Activated T-helper 1 cell treated with anti-CD3 and anti-CD28 coated beads, Interleukin-2, amount 50 U/mL, for 16 hours (primary cell): ENCODE results near the gene RNF220.

Experiments used
- DNase-seq, 2 donors: peaks; one replicate each; pipeline ENCODE4 v3.0.0-alpha.2; 2020; ENCODE audit warnings: low read depth in 1 of 2, low spot score in 1 of 2

RNF220 gene

GRCh38 chr1:44631647-44632539 is 226.8 kb downstream of the RNF220 start:
- DNase-seq: peak; percentile 78 to 82

DNA sequence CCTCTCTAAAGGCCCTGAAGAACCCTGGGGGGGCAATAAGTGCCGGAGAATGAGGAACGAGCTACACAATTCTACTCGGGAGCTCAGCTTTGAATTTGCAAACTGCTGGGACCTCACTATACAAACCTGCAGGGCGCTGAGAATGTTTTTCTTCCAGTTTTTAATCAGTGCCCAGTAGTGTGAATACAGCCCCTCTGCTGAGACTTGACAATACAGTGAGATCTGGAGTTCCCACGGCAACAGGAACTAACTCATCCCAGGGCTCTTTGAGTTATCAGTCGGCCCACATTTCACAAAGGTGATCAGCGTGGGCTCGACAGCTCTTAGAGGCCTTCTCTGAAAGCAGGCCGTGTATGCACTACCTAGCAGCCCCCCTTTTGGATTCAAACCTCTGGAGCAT is 227.5 kb downstream of the RNF220 start:
- DNase-seq: no peak

DNA sequence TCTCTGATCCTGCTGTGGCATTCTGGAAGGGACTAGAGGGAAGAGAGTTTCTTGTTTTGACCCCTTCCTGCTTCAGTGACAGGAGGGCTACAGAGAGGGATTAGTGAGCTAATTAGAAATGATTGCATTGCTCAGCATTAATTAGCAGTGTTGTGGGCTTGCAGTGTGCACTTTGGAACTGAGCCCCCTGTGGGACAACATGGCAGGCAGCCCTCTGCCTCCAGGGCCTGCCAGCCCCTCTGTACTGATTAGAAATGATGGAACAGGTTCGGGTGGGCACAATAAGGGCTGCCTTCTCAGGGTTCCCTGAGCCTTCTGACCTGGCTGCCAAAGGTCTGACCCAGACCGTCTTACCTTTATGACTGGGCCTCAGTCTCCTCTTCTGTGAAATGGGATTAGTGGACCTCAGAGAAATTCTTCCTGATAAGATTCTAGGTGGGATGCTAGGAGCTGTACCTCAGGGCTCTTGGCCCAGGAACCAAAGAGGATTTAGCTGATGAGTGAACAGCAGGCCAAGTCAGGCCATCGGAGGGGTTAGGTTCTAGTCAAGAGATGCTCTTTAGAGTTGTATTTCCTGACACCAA is 229.6 kb downstream of the RNF220 start:
- DNase-seq: no peak

DNA sequence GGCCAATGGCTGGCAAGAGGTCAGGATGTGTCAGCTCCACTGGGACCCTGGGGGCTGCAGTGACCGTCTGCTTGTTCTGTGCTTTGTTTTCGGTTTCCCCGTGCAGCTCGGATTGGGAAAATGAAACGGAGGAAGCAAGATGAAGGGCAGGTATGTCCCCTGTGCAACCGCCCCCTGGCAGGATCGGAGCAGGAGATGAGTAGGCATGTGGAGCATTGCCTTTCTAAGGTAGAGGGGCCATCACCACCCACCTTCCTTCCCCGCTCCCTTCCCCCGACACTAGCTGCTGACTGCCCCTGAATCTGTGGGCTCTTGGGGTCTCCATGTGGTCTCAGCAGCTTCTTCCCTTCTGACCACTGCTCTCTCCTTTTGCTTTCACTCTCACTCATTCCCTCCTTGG is 230.4 kb downstream of the RNF220 start:
- no peak for DNase-seq

GRCh38 chr1:44636083-44636687 is 231.1 kb downstream of the RNF220 start:
- DNase-seq: no peak

DNA sequence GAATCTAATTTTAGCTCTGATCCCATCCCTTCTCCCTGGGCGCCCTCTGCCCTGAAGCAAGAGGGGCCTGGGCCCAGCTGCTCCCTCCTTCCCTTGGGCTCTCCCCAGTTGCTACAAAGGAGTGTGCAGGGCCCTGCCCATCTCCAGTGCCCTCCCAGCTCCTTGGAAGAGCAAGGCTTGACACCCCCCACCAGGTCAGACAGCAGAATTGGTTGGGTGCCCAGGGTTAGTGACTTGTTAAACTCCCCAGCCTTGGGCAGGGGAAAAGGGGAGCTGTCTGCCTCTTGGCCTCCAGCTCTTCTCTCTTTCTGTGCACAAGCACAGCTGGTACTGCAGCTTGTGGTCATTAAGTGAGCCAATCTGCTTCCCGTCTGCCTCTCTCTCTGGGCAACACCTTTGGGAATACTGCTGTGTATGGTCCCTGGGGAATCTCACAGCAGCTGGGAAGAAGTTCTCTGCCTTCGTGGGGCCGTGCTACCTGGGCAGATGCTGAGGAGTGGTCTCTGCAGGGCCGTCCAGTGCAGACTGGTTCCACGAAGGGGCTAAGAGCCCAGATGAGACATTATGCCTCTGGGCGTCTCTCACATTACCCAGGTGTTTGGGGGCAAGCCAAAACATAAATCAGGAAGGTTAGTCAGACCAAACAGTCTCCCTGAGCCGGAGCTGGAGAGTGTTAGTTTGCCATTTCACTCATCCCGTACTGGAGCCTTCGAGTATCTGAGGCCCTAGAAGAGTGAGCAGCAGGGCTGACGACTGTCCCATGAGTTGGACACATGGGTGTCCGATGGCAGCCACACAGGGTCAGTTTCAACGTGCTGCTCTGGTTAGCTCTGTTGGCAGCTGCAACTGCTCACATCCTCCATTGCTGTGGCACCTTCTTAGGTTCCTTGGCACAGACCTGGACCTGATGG is 231.9 kb downstream of the RNF220 start:
- DNase-seq: no peak

DNA sequence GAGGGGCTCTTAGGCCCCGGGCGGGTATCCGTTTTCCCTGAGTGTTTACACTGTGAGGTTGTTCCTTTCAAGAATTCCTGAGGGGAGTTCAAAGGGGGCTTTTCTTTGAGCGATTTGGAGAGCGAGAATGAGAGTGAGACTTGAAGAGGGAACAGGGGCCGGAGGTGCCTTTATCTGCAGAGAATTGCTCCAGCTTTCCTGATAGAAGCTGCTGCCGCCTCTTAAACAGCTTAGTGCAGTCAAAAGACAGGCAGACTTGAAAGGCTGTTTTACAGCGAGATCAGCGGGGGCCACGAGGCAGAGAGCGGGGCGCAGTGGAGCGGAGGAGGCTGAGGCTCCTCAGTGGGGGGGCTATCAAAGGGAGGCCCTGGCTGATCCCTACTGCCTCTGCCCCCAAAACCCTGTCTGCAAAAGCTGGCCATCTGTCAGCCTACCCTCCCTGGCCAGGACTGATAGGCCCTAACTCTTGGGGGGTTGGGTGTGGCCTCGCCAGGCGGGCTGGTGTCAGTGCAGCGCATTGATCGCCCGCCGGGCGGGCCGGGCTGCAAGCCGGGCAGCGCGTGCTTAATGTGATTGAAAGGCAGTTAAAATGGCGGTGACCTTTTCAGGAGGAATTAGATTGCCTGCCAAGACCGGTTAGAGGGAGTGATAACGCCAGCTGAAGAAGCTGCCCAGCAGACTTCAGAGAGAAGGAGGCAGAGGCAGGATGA is 232.8 kb downstream of the RNF220 start:
- no peak for DNase-seq

DNA sequence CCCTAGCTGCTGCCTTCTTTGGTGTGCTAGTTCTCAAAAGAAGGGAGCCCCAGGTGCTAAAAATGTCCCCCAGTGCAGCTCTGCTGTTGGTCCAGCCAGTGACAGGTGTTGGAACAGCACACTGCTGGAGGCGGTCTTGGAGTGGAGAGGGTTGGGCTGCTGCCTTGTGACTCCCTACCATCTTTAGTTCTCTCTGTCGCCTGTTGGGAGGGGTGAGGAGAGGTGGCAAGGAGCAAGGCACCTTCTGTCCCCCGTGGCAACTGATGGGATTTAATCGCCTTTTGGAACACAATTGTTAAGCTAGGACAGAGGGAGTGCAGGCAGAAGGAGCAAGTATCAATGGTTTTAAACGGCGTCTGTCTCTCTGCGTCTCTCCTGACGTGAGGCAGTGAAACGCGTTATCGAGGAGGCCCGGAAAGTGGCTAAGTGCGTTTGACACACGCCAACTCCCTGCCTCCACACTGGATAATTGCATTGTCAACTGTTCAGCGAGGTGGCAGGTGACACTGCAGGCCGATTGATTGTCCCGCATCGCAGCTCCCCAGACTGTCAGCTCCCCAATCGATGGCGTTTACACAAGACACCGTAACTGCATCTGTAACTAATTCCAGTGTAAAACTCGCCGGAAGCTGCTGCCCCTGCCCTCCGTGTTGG is 235.3 kb downstream of the RNF220 start:
- DNase-seq: no peak

GRCh38 chr1:44641126-44642102 is 236.4 kb downstream of the RNF220 start:
- no peak for DNase-seq

GRCh38 chr1:44642255-44642654 is 237.2 kb downstream of the RNF220 start:
- no peak for DNase-seq

DNA sequence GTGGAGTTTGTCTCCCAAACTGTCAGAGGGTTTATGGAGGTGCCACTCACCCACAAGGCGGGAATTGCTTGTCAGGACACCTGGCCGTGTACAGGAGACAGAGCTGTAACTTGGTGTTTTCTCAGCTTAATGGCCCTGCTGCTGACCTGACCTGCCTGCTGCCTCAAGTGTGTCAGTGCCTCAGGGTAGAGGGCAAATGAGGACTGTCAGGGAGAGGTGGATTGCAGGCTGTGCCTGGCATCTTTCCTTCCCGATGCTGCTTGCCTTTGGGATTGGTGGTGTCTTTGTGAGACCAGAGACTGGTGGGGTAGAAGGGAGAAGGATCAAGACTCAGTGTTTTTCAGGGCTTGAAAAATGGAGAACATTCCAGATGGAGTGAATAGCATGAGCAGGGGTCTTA is 237.9 kb downstream of the RNF220 start:
- no peak for DNase-seq

DNA sequence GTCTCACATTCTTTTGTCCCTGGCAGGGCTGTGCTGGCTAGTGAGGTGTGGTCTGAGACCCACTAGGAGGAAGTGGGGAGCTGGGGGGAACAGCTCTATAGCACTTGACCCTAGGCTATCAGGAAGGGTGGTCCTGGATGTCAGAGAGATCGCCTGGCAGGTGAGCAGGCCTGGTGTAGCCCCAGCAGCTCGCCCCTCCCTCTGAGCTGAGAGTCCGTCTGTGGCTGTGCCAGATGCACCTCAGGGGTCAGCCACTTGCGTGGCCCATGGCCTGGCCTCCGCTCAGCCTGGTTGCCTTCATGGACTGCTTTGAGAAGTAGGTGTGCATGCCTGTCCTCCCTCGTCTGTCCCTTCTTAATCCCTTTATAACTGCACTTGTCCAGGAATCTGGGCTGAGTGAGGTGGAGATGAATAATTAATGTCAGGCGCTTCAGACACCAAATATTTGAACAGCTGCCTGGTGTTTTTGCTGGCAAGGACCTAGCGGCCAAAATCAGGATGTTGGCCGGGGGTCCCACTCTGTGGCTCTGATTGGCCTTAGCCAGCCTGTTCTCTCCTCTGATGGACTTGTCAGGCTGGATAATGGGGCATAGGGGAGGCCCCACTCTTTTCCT is 238.8 kb downstream of the RNF220 start:
- DNase-seq: no peak

DNA sequence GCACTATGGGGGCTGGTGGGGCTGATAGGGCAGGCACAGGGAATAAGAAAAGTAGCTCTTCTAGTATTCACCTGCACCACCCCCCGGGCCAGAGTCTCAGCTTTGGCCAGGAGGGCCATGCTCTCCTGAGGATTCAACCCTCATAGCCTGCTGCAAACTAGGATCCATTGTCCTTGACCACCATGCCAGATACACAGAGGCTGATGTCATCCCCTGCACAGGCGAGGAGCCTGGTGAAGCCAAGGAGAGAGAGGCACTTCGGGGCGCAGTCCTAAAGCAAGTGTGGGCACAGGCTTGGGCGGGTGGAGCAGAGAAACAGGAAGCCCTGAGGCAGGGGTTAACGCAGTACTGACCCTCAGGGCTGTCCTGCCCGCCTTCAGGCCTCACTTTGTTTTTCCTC is 239.8 kb downstream of the RNF220 start:
- DNase-seq: no peak

- DNase-seq: no peak
Measured at GRCh38 chr1:44645476-44646244, 240.6 kb downstream of the RNF220 start.

DNA sequence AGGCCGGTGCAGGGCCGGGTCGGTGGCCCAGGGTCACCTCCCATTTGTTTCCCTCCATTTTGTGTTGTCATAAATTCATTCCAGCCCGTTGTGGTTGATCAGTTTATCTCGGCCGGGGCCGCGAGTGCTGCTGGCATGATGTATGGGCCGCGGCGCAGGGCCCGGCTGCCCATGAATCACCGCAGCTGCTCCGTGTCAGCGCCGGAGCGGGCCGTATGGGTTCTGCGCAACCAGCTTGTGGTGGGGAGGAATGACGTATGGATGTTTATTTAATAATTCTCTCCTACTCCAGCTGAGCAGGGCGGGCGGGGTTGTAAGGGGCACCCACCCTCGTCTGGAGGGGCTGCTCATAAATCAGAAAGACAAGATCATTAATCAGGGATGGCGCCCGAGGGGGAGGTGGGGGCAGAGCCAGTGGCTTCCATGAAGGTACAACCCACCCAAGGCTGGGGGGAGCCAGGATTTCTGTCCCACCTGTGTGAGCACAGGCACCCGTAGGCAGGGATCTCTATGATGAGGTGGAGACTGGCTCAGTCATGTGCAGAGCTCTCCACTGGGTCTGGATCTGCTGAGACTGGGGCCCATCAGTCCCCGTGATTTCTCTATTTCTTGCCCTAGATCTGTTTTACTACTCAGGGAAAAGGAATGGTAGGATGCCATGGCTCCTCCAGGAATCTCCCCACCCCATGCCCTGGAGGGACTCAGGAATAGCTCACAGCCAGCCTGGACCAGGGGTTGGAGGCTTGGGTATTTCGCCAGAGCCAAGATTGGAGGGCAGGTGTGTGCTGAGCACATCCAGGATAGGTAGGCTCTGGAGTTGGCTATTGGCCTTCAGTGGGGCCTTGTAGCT is 241.4 kb downstream of the RNF220 start:
- no peak for DNase-seq

- DNase-seq: no peak
Measured at GRCh38 chr1:44647896-44648295, 242.8 kb downstream of the RNF220 start.
